ENCODE measurements around the gene IL32.
A peak's percentile ranks its signal among the peaks of the same experiment; 100 is the strongest.
"Not testable (repeated sequence)": the region's sequence is repeated elsewhere in the genome, so short reads cannot be mapped to it uniquely, and the experiment has no call there.

IL32 gene

GRCh38 chr16:3070608-3071111, 5.2 kb downstream of the IL32 start:
- DNase-seq = no peak
- Histone ChIP-seq H3K4me1 (ENCODE audit: control insufficient read depth, insufficient read depth, low read length, poor library complexity, severe bottlenecking) (peaks cover 70% of the 10 kb centered on the region), H3K9me3 (ENCODE audit: control insufficient read depth, low read length) (no peaks in the 10 kb centered on the region), H3K4me3 (ENCODE audit: insufficient read depth, low read depth, low read length, poor library complexity, severe bottlenecking) (no peak overlapping the region), H3K36me3 (ENCODE audit: control insufficient read depth, insufficient read depth, low read length) (peaks cover 18% of the 10 kb centered on the region), H3K27ac (ENCODE audit: insufficient read depth, low read length, poor library complexity, severe bottlenecking) (no peak overlapping the region), H3K27me3 (replicated peaks; ENCODE audit: control insufficient read depth, insufficient read depth, low read length, poor library complexity, severe bottlenecking) (no peaks in the 10 kb centered on the region)

DNA sequence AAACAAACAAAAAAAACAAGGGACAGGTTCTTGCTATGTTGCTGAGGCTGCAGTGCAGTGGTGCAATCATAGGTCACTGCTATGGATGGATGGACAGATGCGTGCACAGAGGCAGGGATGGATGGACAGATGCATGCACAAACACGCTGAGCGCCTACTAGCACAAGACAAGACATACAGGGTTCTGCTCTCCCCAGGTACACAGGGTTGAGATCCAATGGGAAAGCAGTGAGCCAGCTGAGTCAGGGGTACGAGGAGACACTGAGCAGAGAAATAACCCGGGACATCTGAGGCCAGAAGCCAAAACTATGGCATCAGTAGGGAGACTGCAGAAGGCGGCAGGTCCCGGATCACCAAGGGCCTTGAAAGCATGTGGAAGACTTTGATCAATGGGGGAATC, 6.2 kb downstream of the IL32 start:
- no peaks in the 10 kb centered on the region for H3K9me3 ChIP-seq (ENCODE audit: control insufficient read depth, low read length)
- H3K4me3 ChIP-seq (ENCODE audit: insufficient read depth, low read depth, low read length, poor library complexity, severe bottlenecking) = no peak overlapping the region
- peaks cover 80% of the 10 kb centered on the region for H3K4me1 ChIP-seq (ENCODE audit: control insufficient read depth, insufficient read depth, low read length, poor library complexity, severe bottlenecking)
- no peaks in the 10 kb centered on the region for H3K27me3 ChIP-seq (replicated peaks; ENCODE audit: control insufficient read depth, insufficient read depth, low read length, poor library complexity, severe bottlenecking)
- DNase-seq = no peak
- no peak overlapping the region for H3K27ac ChIP-seq (ENCODE audit: insufficient read depth, low read length, poor library complexity, severe bottlenecking)
- peaks cover 18% of the 10 kb centered on the region for H3K36me3 ChIP-seq (ENCODE audit: control insufficient read depth, insufficient read depth, low read length)

DNA sequence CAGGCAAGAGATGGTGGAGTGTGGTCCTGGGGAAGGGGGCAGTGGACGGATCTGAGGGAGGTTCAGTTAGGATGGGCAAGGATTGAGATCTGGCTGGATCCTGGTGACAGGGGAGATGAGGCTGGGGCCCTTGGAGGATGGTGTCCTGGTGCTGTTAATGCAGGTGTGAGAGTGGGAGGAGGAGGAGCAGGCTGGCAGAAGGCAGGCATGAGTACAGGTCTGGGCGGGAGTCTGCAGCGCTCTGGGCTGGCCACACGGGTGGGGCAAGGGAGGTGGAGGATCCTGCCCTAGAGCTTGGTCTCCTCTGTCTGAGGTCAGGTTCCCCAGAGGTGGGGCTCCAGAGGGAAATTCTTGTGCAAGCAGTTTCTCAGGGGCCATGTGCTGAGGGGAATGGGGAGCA, 6.7 kb downstream of the IL32 start:
- not testable (repeated sequence) for DNase-seq; H3K4me3 ChIP-seq (ENCODE audit: insufficient read depth, low read depth, low read length, poor library complexity, severe bottlenecking); H3K27me3 ChIP-seq (replicated peaks; ENCODE audit: control insufficient read depth, insufficient read depth, low read length, poor library complexity, severe bottlenecking); H3K27ac ChIP-seq (ENCODE audit: insufficient read depth, low read length, poor library complexity, severe bottlenecking); H3K9me3 ChIP-seq (ENCODE audit: control insufficient read depth, low read length)
- Histone ChIP-seq H3K4me1 (ENCODE audit: control insufficient read depth, insufficient read depth, low read length, poor library complexity, severe bottlenecking) (peaks cover 85% of the 10 kb centered on the region), H3K36me3 (ENCODE audit: control insufficient read depth, insufficient read depth, low read length) (peaks cover 18% of the 10 kb centered on the region)

DNA sequence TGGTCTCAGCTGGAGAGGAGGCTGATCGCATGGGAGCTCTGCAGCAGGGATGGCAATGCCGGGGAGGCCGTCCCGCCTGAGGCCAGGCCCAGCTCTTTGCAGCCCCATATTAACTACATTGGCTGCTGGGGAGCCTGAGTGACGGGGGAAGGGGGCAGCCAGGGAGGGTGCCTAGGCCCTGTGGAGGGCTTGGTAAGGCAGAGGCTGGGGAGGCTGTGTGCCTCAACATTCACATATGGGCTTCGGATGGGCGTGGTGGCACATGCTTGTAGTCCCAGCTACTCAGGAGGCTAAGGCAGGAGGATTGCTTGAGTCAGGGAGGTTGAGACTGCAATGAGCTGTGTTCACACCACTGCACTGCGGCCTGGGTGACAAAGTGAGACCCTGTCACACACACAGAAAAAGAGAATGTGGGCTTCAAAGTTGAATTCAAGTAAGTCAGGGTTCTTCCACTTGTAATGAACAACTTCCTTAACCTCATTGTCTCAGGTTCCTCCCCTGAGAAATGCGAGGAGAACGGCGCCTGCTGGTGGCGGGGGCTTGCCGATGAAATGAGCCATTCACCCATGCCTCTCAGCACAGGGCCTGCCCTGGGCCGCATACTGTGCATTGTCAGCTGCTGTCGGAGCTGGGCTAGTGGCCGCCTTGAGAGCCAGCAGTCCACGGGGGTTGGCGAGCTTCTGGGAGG, 7.3 kb downstream of the IL32 start:
- H3K4me1 ChIP-seq (ENCODE audit: control insufficient read depth, insufficient read depth, low read length, poor library complexity, severe bottlenecking) = peaks cover 88% of the 10 kb centered on the region
- H3K27ac ChIP-seq (ENCODE audit: insufficient read depth, low read length, poor library complexity, severe bottlenecking) = peak overlapping the region; percentile 37
- H3K4me3 ChIP-seq (ENCODE audit: insufficient read depth, low read depth, low read length, poor library complexity, severe bottlenecking); DNase-seq; H3K9me3 ChIP-seq (ENCODE audit: control insufficient read depth, low read length); H3K27me3 ChIP-seq (replicated peaks; ENCODE audit: control insufficient read depth, insufficient read depth, low read length, poor library complexity, severe bottlenecking): not testable (repeated sequence)
- H3K36me3 ChIP-seq (ENCODE audit: control insufficient read depth, insufficient read depth, low read length) = peaks cover 18% of the 10 kb centered on the region

DNA sequence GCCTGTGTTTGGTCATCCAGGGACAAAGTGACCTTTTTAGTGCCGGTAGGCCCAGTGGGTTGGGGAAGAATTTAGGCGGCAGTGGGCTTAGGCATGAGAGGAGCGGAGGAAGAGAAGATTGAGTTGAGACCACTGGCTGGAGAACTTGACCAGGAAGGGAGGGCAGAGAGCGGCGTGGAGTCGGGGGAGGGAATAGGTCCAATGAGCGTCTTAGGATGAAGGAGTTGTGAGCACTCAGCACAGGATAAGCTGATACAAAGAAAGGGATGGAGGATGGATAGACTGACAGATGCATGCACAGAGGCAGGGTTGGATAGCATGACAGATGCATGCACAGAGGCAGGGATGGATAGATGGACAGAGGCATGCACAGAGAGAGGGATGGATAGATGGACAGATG, 8.0 kb downstream of the IL32 start:
- H3K4me1 ChIP-seq (ENCODE audit: control insufficient read depth, insufficient read depth, low read length, poor library complexity, severe bottlenecking) = peaks cover 88% of the 10 kb centered on the region
- no peaks in the 10 kb centered on the region for H3K27me3 ChIP-seq (replicated peaks; ENCODE audit: control insufficient read depth, insufficient read depth, low read length, poor library complexity, severe bottlenecking)
- no peaks in the 10 kb centered on the region for H3K9me3 ChIP-seq (ENCODE audit: control insufficient read depth, low read length)
- peak overlapping the region; percentile 37 for H3K27ac ChIP-seq (ENCODE audit: insufficient read depth, low read length, poor library complexity, severe bottlenecking)
- no peak overlapping the region for H3K4me3 ChIP-seq (ENCODE audit: insufficient read depth, low read depth, low read length, poor library complexity, severe bottlenecking)
- peaks cover 11% of the 10 kb centered on the region for H3K36me3 ChIP-seq (ENCODE audit: control insufficient read depth, insufficient read depth, low read length)
- DNase-seq = no peak

- H3K27me3 ChIP-seq (replicated peaks; ENCODE audit: control insufficient read depth, insufficient read depth, low read length, poor library complexity, severe bottlenecking) = no peaks in the 10 kb centered on the region
- peak overlapping the region; percentile 77 for H3K27ac ChIP-seq (ENCODE audit: insufficient read depth, low read length, poor library complexity, severe bottlenecking)
- peaks cover 81% of the 10 kb centered on the region for H3K4me1 ChIP-seq (ENCODE audit: control insufficient read depth, insufficient read depth, low read length, poor library complexity, severe bottlenecking)
- peak; percentile 72 to 80 (median 76) for DNase-seq
- no peaks in the 10 kb centered on the region for H3K36me3 ChIP-seq (ENCODE audit: control insufficient read depth, insufficient read depth, low read length)
- H3K4me3 ChIP-seq (ENCODE audit: insufficient read depth, low read depth, low read length, poor library complexity, severe bottlenecking) = peak overlapping the region; percentile 29
- H3K9me3 ChIP-seq (ENCODE audit: control insufficient read depth, low read length) = no peaks in the 10 kb centered on the region
Measured at GRCh38 chr16:3074860-3075522, 9.6 kb downstream of the IL32 start.

DNA sequence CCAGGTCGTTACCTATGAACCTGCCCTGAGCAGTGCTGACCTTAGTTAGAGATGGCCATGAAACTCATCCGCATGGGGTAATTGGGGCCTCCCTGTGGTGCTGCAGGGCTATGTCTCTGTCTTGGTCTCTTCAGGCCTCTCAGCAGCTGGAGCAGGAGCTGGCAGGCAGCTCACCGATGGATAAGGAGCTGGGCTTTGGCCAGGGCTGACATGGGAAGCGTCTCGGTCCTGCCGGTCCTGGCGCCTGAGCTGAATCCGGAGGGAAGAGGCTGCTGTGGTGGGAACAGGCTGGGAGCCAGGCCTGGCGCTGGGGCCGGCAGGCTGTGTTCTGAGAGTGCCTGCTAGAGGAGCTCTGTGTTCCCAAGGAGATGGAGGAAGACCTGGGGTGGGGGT, 10.1 kb downstream of the IL32 start:
- H3K27me3 ChIP-seq (replicated peaks; ENCODE audit: control insufficient read depth, insufficient read depth, low read length, poor library complexity, severe bottlenecking) = no peaks in the 10 kb centered on the region
- no peaks in the 10 kb centered on the region for H3K9me3 ChIP-seq (ENCODE audit: control insufficient read depth, low read length)
- H3K36me3 ChIP-seq (ENCODE audit: control insufficient read depth, insufficient read depth, low read length) = no peaks in the 10 kb centered on the region
- H3K4me1 ChIP-seq (ENCODE audit: control insufficient read depth, insufficient read depth, low read length, poor library complexity, severe bottlenecking) = peaks cover 76% of the 10 kb centered on the region
- H3K4me3 ChIP-seq (ENCODE audit: insufficient read depth, low read depth, low read length, poor library complexity, severe bottlenecking) = peak overlapping the region; percentile 29
- DNase-seq = no peak
- H3K27ac ChIP-seq (ENCODE audit: insufficient read depth, low read length, poor library complexity, severe bottlenecking) = peak overlapping the region; percentile 77

- H3K36me3 ChIP-seq (ENCODE audit: control insufficient read depth, insufficient read depth, low read length); H3K27me3 ChIP-seq (replicated peaks; ENCODE audit: control insufficient read depth, insufficient read depth, low read length, poor library complexity, severe bottlenecking); H3K9me3 ChIP-seq (ENCODE audit: control insufficient read depth, low read length); DNase-seq: not testable (repeated sequence)
- Histone ChIP-seq H3K4me1 (ENCODE audit: control insufficient read depth, insufficient read depth, low read length, poor library complexity, severe bottlenecking) (peaks cover 72% of the 10 kb centered on the region), H3K27ac (ENCODE audit: insufficient read depth, low read length, poor library complexity, severe bottlenecking) (peak overlapping the region; percentile 77), H3K4me3 (ENCODE audit: insufficient read depth, low read depth, low read length, poor library complexity, severe bottlenecking) (peak overlapping the region; percentile 29)
Measured at GRCh38 chr16:3075946-3076345, 10.5 kb downstream of the IL32 start.

DNA sequence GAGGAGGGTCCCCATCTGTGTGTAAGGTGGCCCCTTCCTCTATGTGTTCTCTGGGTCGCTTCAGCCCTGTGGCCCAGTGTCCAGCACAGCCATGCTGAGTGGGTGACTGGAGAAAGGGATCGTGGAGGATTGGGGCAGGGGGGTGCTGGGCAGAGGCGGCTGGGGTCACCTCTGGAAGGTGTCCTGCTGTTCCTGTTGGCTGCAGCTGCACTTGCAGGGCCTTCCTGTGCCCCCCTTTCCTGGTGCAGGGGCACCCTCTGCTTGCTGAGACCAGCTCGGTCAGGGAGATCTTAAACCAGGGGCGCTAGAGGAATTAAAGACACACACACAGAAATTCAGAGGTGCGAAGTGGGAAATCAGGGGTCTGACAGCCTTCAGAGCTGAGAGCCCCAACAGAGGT, 11.1 kb downstream of the IL32 start:
- DNase-seq = no peak
- no peaks in the 10 kb centered on the region for H3K27me3 ChIP-seq (replicated peaks; ENCODE audit: control insufficient read depth, insufficient read depth, low read length, poor library complexity, severe bottlenecking)
- H3K4me3 ChIP-seq (ENCODE audit: insufficient read depth, low read depth, low read length, poor library complexity, severe bottlenecking) = peak overlapping the region; percentile 10
- H3K27ac ChIP-seq (ENCODE audit: insufficient read depth, low read length, poor library complexity, severe bottlenecking) = peak overlapping the region; percentile 77
- no peaks in the 10 kb centered on the region for H3K36me3 ChIP-seq (ENCODE audit: control insufficient read depth, insufficient read depth, low read length)
- no peaks in the 10 kb centered on the region for H3K9me3 ChIP-seq (ENCODE audit: control insufficient read depth, low read length)
- peaks cover 69% of the 10 kb centered on the region for H3K4me1 ChIP-seq (ENCODE audit: control insufficient read depth, insufficient read depth, low read length, poor library complexity, severe bottlenecking)

DNA sequence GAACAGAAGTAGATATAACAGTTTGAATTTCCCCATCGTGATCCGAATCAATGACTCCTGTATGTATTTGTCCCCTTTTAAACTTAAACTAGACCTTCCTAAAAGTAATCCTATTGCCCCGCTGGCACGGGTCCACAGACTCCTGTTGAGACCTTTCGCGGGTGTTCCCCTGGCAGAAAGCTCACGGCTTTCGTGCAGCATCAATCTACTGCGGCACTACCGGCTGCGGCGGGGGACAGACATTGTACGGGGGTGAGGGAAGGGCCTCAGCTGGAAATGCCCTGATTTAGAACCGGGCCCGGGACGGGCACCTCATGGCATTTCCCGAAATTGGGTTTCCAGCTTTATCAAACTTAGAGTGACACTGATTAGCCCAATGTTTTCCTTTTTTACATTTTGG, 14.6 kb downstream of the IL32 start:
- no peaks in the 10 kb centered on the region for H3K36me3 ChIP-seq (ENCODE audit: control insufficient read depth, insufficient read depth, low read length)
- no peaks in the 10 kb centered on the region for H3K27me3 ChIP-seq (replicated peaks; ENCODE audit: control insufficient read depth, insufficient read depth, low read length, poor library complexity, severe bottlenecking)
- DNase-seq = no peak
- H3K9me3 ChIP-seq (ENCODE audit: control insufficient read depth, low read length) = no peaks in the 10 kb centered on the region
- no peak overlapping the region for H3K27ac ChIP-seq (ENCODE audit: insufficient read depth, low read length, poor library complexity, severe bottlenecking)
- H3K4me3 ChIP-seq (ENCODE audit: insufficient read depth, low read depth, low read length, poor library complexity, severe bottlenecking) = no peak overlapping the region
- peaks cover 48% of the 10 kb centered on the region for H3K4me1 ChIP-seq (ENCODE audit: control insufficient read depth, insufficient read depth, low read length, poor library complexity, severe bottlenecking)
